SK-MEL-5 (cell line): ENCODE data around the gene SDK1. TPM values are rescaled to one million over a fixed set of nuclear protein-coding genes. Genes with fewer than 3 reads are reported as not detected.

ENCODE experiments used
- DNase-seq: peaks from one replicate; pipeline ENCODE4 v3.0.0-alpha.2; 2016; ENCODE audit warnings: low read depth, low spot score
- in situ Hi-C: cut with HindIII; loops from 2 replicates; pipeline ENCODE4 v1.10.0; 2016; ENCODE audit warnings: low sequenced_read_pairs, high pct_unique_total_duplicates, low pct_unique_long_range_greater_than_20kb
- total RNA-seq: library from RNA; depleted of rRNA; stranded (reverse); fragments of >200 nt; shearing (Covaris generic); gene quantifications from 2 replicates; pipeline ENCODE4 v1.2.3, GENCODE V29; 2014

The SDK1 gene
- total RNA-seq, 1 experiment from 2014 or later: 0.13 TPM

DNA sequence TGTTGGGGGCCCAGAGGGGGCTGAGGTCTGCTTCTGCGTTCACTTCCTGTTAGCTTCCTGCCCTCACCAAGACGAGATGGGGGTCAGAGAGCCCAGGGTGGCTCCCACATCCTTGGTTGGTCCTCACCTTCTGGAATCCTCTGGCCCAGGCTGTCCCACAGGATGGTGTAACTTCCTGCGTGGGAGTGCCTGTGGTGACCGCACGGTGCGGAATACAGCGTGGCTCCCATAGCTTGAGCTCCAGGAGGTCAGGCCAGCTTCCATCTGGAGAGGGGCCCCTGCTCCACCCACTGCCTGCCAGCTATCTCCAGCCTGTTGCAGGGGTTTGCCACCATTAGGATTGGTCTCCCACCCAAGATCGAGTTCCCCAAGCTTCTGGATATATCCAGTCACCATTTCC, 699.9 kb downstream of the SDK1 start:
- in situ Hi-C loops: no loop called here
- DNase-seq: no peak

DNA sequence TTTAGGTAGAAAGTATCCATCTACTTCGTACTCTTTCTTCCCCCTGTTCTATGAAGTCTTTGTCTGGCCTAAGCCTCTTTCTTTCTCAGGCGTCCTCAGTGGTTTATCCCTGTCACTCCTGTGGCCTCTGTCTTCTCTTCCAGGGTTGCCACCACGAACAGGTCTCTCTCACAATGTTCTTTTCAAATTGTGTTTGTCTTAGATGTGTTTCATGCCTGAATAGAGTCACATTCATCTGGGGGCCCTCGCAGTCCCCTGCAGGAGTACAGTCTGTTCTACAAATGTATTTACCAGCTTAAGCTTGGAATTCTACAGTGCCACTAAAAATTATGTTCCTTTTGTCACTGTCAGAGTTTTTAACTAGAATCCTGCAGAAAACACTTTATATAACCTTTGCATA, 700.7 kb downstream of the SDK1 start:
- DNase-seq: no peak
- in situ Hi-C loops: no loop called here

DNA sequence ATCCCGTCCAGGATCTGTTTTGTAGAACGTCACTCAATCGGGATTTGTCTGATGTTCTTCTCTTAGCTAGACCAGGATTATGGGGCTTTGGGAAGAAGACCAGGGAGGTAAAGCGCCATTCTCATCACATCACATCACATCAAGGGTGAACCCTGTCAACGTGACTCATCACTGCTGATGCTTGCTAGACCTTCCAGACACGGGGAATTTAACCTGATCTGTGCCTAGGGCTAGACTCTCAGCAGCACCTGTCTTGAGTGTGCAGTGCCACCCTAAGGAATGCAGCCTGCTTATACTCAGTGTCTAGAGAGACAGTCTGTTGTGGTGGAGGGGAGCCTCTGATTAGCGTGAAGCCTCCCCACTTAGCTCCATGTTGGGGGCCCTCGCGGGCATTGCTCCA, 702.5 kb downstream of the SDK1 start:
- no peak for DNase-seq
- in situ Hi-C loops: no loop called here

DNA sequence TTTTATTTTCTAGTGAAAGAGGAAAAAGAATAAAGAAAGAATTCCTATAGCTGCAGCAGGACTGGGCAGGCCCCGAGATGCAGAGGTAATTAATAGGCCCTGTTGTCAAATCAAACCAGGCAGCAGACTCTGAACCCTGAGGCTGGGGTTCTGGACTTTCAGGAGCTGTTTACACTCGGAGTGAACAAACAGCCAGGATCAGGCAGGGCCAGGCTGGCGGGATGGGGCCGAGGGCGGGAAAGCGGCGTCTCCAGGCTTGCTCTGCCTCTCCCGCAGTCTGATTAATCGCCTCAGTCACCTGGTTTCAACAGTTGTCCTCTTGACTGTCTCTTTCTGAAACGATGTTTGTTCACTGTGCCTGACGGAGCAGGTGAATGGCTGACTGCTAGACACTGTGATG, 705.6 kb downstream of the SDK1 start:
- DNase-seq: no peak

GRCh38 chr7:4009211-4010060, 708.4 kb downstream of the SDK1 start:
- in situ Hi-C loops: no loop called here
- no peak for DNase-seq

More for the DNA sequence above, 705.6 kb downstream of the SDK1 start:
- in situ Hi-C loops: no loop called here

DNA sequence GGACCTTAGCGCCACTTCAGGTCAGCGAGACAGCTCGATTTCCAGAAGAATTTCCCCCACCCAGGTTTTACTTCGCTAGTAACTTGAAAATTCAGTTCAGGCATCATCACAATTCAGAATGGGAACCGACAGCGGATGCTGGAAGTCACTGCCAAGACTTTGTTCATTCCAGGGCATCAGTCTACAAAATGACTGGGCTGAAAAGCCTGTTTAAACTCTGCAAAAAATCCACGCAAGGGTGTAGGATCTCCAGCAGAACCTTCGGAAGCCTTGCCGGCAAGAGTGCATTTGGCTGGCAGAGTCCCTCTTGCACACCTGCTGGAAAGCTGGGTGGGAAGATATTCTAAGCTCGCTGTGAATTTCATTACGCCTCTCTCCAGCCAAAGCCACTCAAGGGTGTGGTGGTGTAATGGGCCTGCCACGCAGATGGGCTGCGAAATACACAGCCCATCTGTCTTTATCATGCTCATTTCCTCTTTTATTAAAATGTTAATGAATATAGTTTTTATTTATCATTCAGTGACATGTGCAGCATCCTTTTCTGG, 709.1 kb downstream of the SDK1 start:
- DNase-seq: no peak
- in situ Hi-C loops: no loop called here

- DNase-seq: no peak
- in situ Hi-C loops: no loop called here
Measured at GRCh38 chr7:4010923-4011656, 710.0 kb downstream of the SDK1 start.

- in situ Hi-C loops: no loop called here
- no peak for DNase-seq
Measured at GRCh38 chr7:4013793-4014192, 712.7 kb downstream of the SDK1 start.

- in situ Hi-C loops: no loop called here
- no peak for DNase-seq
Measured at GRCh38 chr7:4014346-4015050, 713.4 kb downstream of the SDK1 start.

DNA sequence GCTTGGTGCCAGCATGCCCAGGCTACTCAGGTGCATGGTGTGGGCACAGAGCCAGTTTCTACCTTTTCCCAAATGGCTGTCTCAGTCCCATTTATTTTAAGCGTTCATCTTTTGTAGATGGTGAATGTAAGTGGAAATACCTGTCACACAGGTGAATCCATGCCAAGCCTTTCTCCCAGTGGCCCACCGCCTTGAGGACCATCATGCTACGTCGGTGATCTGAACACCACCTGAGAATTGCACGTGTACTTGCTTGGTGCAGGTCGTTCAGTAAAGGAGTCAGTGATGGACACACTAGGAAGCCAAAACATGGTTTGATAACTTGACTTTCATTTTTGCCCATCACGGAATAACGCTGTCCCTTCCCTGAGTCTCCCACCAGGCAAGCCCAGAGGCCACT, 714.3 kb downstream of the SDK1 start:
- no peak for DNase-seq
- in situ Hi-C loops: no loop called here

- no peak for DNase-seq
- in situ Hi-C loops: no loop called here
Measured at GRCh38 chr7:4015996-4016395, 714.9 kb downstream of the SDK1 start.

GRCh38 chr7:4017081-4017480, 716.0 kb downstream of the SDK1 start:
- no peak for DNase-seq
- in situ Hi-C loops: no loop called here

GRCh38 chr7:4017785-4018184, 716.7 kb downstream of the SDK1 start:
- no peak for DNase-seq
- in situ Hi-C loops: no loop called here

GRCh38 chr7:4018601-4019316, 717.7 kb downstream of the SDK1 start:
- in situ Hi-C loops: no loop called here
- no peak for DNase-seq

GRCh38 chr7:4020086-4020485, 719.0 kb downstream of the SDK1 start:
- no peak for DNase-seq
- in situ Hi-C loops: no loop called here

DNA sequence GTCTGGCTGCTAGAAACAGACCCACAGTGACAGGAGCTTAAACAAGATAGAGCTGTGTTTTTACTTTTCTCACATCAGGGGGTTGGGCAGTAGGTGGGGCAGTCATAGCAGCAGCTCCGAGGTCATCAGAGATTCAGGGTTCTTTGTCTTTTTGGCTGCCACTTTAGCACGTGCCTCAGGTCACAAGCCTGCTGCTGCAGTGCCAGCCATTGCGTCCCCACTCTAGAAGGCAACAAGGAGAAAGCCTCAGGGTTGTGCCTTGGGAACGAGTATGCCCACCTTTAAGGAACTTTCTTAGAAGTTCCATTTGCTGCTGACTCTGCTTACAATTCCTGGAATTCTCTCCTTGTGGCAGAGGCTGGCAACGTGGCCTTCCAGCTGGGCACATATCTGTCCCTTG, 720.4 kb downstream of the SDK1 start:
- in situ Hi-C loops: no loop called here
- DNase-seq: no peak

- in situ Hi-C loops: no loop called here
- no peak for DNase-seq
Measured at GRCh38 chr7:4022265-4022664, 721.2 kb downstream of the SDK1 start.

GRCh38 chr7:4023502-4023901, 722.5 kb downstream of the SDK1 start:
- DNase-seq: no peak
- in situ Hi-C loops: no loop called here
